HG02852 (cell line): ENCODE measurements around the gene SIN3B.

ENCODE experiments used
- ATAC-seq: cut with Tn5 transposase; IDR thresholded peaks from one replicate; pipeline ENCODE4 v1.9.1; 2021; ENCODE audit warnings: mild to moderate bottlenecking, moderate library complexity; ENCODE audit not compliant: unreplicated experiment

The SIN3B gene

GRCh38 chr19:16889366-16889882, 60.2 kb downstream of the SIN3B start:
- ATAC-seq = no peak

GRCh38 chr19:16889883-16890460, 60.8 kb downstream of the SIN3B start:
- ATAC-seq = no peak

- no peak for ATAC-seq
These were observed 61.4 kb downstream of the SIN3B start for GRCh38 chr19:16890461-16891184.

GRCh38 chr19:16891696-16892382, 62.6 kb downstream of the SIN3B start:
- no peak for ATAC-seq

DNA sequence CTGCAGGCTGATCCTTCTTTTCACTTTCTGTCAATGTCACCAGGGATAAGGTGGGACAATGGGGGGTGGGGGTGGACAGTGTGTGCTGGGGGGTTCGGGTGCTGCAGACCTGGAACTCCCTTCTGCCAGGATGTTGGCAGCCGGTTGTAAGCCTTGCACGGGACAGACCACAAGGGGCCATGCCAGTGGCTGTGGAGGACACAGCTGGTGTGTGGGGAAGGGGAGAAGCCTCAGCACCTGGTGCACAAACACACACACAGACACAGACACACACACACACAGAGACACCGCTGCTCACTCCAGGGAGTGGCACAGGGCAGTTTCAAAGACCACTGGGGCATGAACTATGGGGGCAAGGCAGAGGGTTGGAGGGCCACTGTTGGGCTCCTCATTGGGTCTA, 63.2 kb downstream of the SIN3B start:
- ATAC-seq = no peak

- no peak for ATAC-seq
These were observed 63.9 kb downstream of the SIN3B start for GRCh38 chr19:16892868-16893685.

GRCh38 chr19:16893686-16893989, 64.4 kb downstream of the SIN3B start:
- ATAC-seq = no peak

DNA sequence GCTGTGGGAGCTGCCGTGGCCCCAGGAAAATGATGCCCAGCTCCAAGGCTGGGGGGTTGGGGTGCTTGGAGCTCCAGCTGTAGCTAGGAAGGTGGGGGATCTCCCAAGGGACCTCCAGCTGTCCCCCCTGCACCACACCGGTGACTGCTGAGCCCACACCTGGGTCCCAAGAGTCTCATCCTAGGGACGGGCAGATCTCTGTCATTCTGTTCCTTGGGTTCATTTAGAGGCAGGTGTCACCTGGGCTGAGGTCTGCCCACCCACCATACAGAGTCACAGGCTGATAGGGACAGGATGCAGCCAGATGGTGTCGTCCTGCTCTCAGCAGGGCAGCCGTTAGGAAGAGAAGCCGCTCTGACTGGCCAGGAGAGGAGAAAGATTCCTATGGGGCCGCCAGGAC, 64.9 kb downstream of the SIN3B start:
- no peak for ATAC-seq

GRCh38 chr19:16895467-16896145, 66.4 kb downstream of the SIN3B start:
- no peak for ATAC-seq

GRCh38 chr19:16896146-16897028, 67.2 kb downstream of the SIN3B start:
- ATAC-seq = peak; percentile 30

GRCh38 chr19:16897029-16897855, 68.0 kb downstream of the SIN3B start:
- ATAC-seq = peak; percentile 48

- ATAC-seq = no peak
These were observed 68.6 kb downstream of the SIN3B start for GRCh38 chr19:16897856-16898161.

DNA sequence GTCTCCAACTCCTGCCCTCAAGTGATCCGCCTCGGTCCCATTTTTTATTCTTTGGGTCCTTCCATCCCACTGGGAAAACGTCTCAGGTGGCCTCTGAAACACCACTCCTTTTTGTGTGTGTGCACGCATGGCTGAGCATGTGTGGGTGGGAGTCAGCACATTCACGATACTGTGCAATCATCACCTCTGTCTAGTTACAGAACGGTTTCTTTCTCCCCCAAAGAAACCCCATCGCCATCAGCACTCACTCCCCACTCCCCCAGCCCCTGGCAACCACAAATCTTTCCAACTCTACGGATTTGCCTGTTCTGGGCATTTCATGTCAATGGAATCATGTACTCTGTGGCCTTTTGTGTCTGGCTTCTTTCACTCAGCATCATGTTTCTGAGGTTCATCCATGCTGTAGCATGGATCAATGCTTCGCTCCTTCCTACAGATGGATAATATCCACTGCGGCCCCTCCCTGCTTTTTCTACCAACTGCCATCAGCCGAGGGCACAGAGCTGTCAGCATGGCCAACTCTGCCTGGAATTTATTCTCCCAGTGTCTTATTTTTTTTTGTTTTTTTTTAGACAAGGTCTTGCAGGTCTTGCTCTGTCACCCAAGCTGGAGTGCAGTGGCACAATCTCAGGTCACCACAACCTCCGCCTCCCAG, 69.3 kb downstream of the SIN3B start:
- ATAC-seq = no peak

GRCh38 chr19:16899566-16900075, 70.4 kb downstream of the SIN3B start:
- ATAC-seq = no peak

- no peak for ATAC-seq
These were observed 72.4 kb downstream of the SIN3B start for GRCh38 chr19:16901491-16902175.

DNA sequence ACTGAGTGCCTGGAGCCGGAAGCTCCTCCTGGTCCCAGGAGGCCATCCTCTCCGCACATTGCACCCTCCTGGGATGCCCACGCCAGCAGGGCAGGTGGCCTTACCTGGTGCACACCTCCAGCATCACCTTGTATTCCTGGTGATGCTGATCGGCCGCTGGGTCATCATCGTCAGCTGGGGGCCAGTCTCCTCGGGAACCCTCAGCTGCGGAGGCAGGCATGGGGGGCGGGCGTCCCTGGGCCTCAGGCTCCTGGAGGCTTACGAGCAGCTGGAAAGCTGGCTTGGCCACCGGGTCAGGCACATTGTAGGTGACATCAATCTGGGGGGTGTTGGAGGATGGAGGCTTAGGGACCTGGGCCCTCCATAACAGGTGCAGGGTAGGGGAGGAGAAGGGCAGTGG, 73.3 kb downstream of the SIN3B start:
- no peak for ATAC-seq

- ATAC-seq = no peak
These were observed 74.1 kb downstream of the SIN3B start for GRCh38 chr19:16903347-16903746.

GRCh38 chr19:16904599-16904998, 75.4 kb downstream of the SIN3B start:
- ATAC-seq = no peak
